GM12878 (cell line): ENCODE measurements around the gene USP54. TPM values are rescaled to one million over a fixed set of nuclear protein-coding genes. Genes with fewer than 3 reads are reported as not detected.

Experiments used
- ATAC-seq: fragments of 200-7000 bp; cut with Tn5 transposase; 3 replicates; pipeline ENCODE4 v1.9.1; 2020; ENCODE audit warnings: mild to moderate bottlenecking, moderate library complexity
- BruUV-seq: library from RNA; stranded (reverse); fragments of 400-500 nt; replicated peaks from 2 replicates; lab custom pipeline; 2021; lab: Mats Ljungman, UMichigan
- CTCF ChIA-PET: fragments of 300-600 bp; sonication (Branson Sonifier 250); formaldehyde crosslinking; extraction: SDS; loops from one replicate; lab custom pipeline; 2021; ENCODE audit warnings: inconsistent platforms; lab: Yijun Ruan, JAX
- POLR2A ChIA-PET: fragments of 350-600 bp; formaldehyde crosslinking; extraction: SDS; loops from one replicate; lab custom pipeline; 2021; ENCODE audit warnings: inconsistent platforms; lab: Charles Lee
- RAD21 ChIA-PET: fragments of 300-600 bp; sonication (Branson Sonifier 250); formaldehyde crosslinking; loops from one replicate; lab custom pipeline; 2023; ENCODE audit warnings: antibody characterized with exemption; ENCODE audit not compliant: unreplicated experiment; lab: Charles Lee
- SMC1A ChIA-PET: fragments of 300-600 bp; sonication (Branson Sonifier 250); formaldehyde crosslinking; loops from one replicate; lab custom pipeline; 2023; ENCODE audit not compliant: unreplicated experiment, uncharacterized antibody; lab: Charles Lee
- DNase-seq: peaks from one replicate; pipeline ENCODE4 v3.0.0-alpha.2; 2011; ENCODE audit warnings: low read depth, low spot score
- FAIRE-seq: peaks from 3 replicates; lab custom pipeline; 2011; peaks lifted over from hg19 to GRCh38; lab: Jason Lieb, UNC
- H2AFZ ChIP-seq: 2 replicates; pipeline ENCODE4 v1.6.0; 2011; ENCODE audit warnings: low read depth, low read length, control low read depth; ENCODE audit not compliant: control insufficient read depth
- H3K27ac ChIP-seq: 2 replicates; pipeline ENCODE4 v1.5.1; 2011; ENCODE audit warnings: control low read depth; ENCODE audit not compliant: control insufficient read depth, insufficient read depth
- H3K27me3 ChIP-seq, 2 experiments: replicated peaks in 1 of 2; 2 replicates each; pipeline versions ENCODE4 v1.6.0 to v1.6.1; 2011; ENCODE audit warnings: low read length in 1 of 2; ENCODE audit not compliant: control insufficient read depth in 2 of 2, insufficient read depth in 2 of 2
- H3K36me3 ChIP-seq, 2 experiments: 2 replicates each; pipeline ENCODE4 v1.5.1; 2011; ENCODE audit warnings: low read length in 1 of 2; ENCODE audit not compliant: control insufficient read depth in 2 of 2, insufficient read depth in 2 of 2
- H3K4me1 ChIP-seq: 2 replicates; pipeline ENCODE4 v1.6.1; 2011; ENCODE audit warnings: mild to moderate bottlenecking, low read length, moderate library complexity, mixed read lengths; ENCODE audit not compliant: control insufficient read depth, insufficient read depth
- H3K4me2 ChIP-seq: 2 replicates; pipeline ENCODE4 v1.6.0; 2011; ENCODE audit warnings: control low read depth; ENCODE audit not compliant: control insufficient read depth, insufficient read depth
- H3K4me3 ChIP-seq: fragments of 200-600 bp; sonication (generic); 2 replicates; pipeline ENCODE4 v1.5.1; 2016
- H3K79me2 ChIP-seq: 2 replicates; pipeline ENCODE4 v1.6.0; 2011; ENCODE audit warnings: low read length; ENCODE audit not compliant: control insufficient read depth, insufficient read depth
- H3K9ac ChIP-seq: 2 replicates; pipeline ENCODE4 v1.8.0; 2011; ENCODE audit warnings: low read length, control low read depth, mixed read lengths; ENCODE audit not compliant: control insufficient read depth, insufficient read depth
- H3K9me3 ChIP-seq: replicated peaks from 3 replicates; pipeline ENCODE4 v1.5.1; 2011; ENCODE audit warnings: mild to moderate bottlenecking, low read length; ENCODE audit not compliant: control insufficient read depth, insufficient read depth
- H4K20me1 ChIP-seq: 2 replicates; pipeline ENCODE4 v1.6.0; 2011; ENCODE audit not compliant: control insufficient read depth, insufficient read depth
- ETV6 ChIP-seq, 2 experiments: fragments of 450-650 bp in 1 of 2; IDR thresholded peaks in 1 of 2; conservative IDR thresholded peaks in 1 of 2; 2 replicates each; pipeline ENCODE4 v1.6.1; 2014; ENCODE audit warnings: antibody characterized with exemption in 1 of 2, borderline replicate concordance in 1 of 2, low read depth in 1 of 2, mild to moderate bottlenecking in 1 of 2, moderate library complexity in 1 of 2
- SMC3 ChIP-seq: IDR thresholded peaks from 2 replicates; pipeline ENCODE4 v1.6.1; 2011; ENCODE audit warnings: low read length, improper control_type of control experiment, borderline replicate concordance
- SUPT20H ChIP-seq: IDR thresholded peaks from 2 replicates; pipeline ENCODE4 v1.6.1; 2011; ENCODE audit warnings: low read depth, mild to moderate bottlenecking, low read length, moderate library complexity, borderline replicate concordance; ENCODE audit not compliant: control insufficient read depth
- WGBS: methylation state at CpG from one replicate; pipeline ENCODE4 v1.1.6; 2016; ENCODE audit warnings: low lambda C conversion rate; ENCODE audit not compliant: insufficient replicate concordance, insufficient coverage; ENCODE audit errors: missing lambda C conversion rate; 5-methylcytosine and 5-hydroxymethylcytosine counted together
- in situ Hi-C: fragments of 300-500 bp; cut with MboI; formaldehyde crosslinking; loops from 9 replicates; pipeline ENCODE4 v1.14.3; 2018; ENCODE audit warnings: mixed read lengths
- intact Hi-C: fragments of 100-400 bp; cut with micrococcal nuclease; formaldehyde crosslinking; loops from one replicate; pipeline ENCODE4 v1.14.2; 2022; ENCODE audit not compliant: unreplicated experiment
- polyA plus RNA-seq, 11 experiments: library from polyadenylated mRNA; depleted of rRNA in 4 of 11; unstranded in 6 of 11; stranded (reverse) in 5 of 11; fragments of >200 nt; fragmentation: Nextera tagmentation in 4 of 11; fragmentation: Illumina TruSeq in 1 of 11; extraction: Ambion mirVana in 4 of 11; extraction: Trizol in 1 of 11; gene quantifications; 1 replicate in 1 of 11; 2 replicates in 10 of 11; pipeline versions ENCODE4 v1.2.1 to v1.2.3, GENCODE V29; 2011 to 2016; ENCODE audit warnings: inconsistent platforms in 2 of 11, missing spikeins in 2 of 11, low read depth in 1 of 11
- total RNA-seq, 4 experiments: library from RNA; depleted of rRNA in 3 of 4; stranded (reverse); fragments of >200 nt in 3 of 4; fragmentation: Illumina TruSeq in 1 of 4; extraction: Trizol in 1 of 4; gene quantifications; 2 replicates each; pipeline versions ENCODE4 v1.2.1 to v1.2.3, GENCODE V29; 2013 to 2021
- TF ChIP-seq, protein P1 (sequence below): fragments of 450-650 bp; IDR thresholded peaks from 2 replicates; pipeline ENCODE4 v1.6.1; 2017; ENCODE audit warnings: antibody characterized with exemption, mild to moderate bottlenecking, moderate library complexity
- TF ChIP-seq, protein P2 (sequence below), 3 experiments: IDR thresholded peaks in 2 of 3; conservative IDR thresholded peaks in 1 of 3; 2 replicates each; pipeline ENCODE4 v1.5.1; 2011; ENCODE audit warnings: low read depth in 3 of 3, low read length in 3 of 3, mild to moderate bottlenecking in 3 of 3, control low read depth in 2 of 3, moderate library complexity in 2 of 3, inconsistent platforms in 1 of 3, mixed read lengths in 1 of 3; ENCODE audit not compliant: control insufficient read depth in 2 of 3, insufficient read depth in 1 of 3; ENCODE audit errors: extremely low read depth in 1 of 3

USP54 gene
- total and polyA plus RNA-seq, 10 of the 15 experiments (the other 5 are each of a cell fraction or from before 2014, with no cell fraction given) = 0.93 to 10.5 (median 5.5) TPM

DNA sequence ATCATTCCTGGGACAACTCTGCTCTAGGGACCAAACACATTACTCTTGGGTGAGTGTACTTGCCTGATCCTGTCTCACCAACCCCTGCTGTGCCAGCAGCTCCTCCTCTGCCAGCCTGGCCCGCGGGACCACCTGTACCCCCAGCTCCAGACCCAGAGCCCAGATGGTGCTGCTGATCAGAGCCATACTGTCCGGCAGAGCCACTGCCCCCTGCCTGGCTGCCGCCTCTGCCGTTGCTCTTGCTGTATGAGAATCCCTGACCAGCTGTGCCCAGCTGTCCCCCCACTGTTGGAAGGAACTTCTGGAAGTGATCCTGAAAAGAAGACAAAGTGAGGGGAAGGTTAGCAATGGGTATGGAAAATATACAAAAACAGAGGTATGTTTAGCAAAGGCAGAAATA, 43.3 kb upstream of the USP54 start:
- ChIA-PET CTCF (interaction anchor here (7.7 kb wide), 1 partner anchor 9 kb away, joined by 60 read pairs; the partner anchor contains the start of gene MYOZ1), RAD21 (interaction anchor here (1.4 kb wide), 1 partner anchor 9 kb away, joined by 4 read pairs; no protein-coding TSS in a partner anchor), POLR2A (no interaction called here), SMC1A (interaction anchor here (1.1 kb wide), 1 partner anchor 9 kb away, joined by 3 read pairs; no protein-coding TSS in a partner anchor)
- no peaks in the 10 kb centered on the region for H3K36me3 ChIP-seq
- H3K4me1 ChIP-seq = no peaks in the 10 kb centered on the region
- H3K4me2 ChIP-seq = no peak overlapping the region
- intact Hi-C loops = no loop called here
- in situ Hi-C loops = no loop called here
- H3K27me3 ChIP-seq = no peaks in the 10 kb centered on the region
- no peak for DNase-seq
- no peak overlapping the region for H2AFZ ChIP-seq
- H3K79me2 ChIP-seq = no peaks in the 10 kb centered on the region
- no peak overlapping the region for H3K9ac ChIP-seq
- TF ChIP-seq, protein P1, sequence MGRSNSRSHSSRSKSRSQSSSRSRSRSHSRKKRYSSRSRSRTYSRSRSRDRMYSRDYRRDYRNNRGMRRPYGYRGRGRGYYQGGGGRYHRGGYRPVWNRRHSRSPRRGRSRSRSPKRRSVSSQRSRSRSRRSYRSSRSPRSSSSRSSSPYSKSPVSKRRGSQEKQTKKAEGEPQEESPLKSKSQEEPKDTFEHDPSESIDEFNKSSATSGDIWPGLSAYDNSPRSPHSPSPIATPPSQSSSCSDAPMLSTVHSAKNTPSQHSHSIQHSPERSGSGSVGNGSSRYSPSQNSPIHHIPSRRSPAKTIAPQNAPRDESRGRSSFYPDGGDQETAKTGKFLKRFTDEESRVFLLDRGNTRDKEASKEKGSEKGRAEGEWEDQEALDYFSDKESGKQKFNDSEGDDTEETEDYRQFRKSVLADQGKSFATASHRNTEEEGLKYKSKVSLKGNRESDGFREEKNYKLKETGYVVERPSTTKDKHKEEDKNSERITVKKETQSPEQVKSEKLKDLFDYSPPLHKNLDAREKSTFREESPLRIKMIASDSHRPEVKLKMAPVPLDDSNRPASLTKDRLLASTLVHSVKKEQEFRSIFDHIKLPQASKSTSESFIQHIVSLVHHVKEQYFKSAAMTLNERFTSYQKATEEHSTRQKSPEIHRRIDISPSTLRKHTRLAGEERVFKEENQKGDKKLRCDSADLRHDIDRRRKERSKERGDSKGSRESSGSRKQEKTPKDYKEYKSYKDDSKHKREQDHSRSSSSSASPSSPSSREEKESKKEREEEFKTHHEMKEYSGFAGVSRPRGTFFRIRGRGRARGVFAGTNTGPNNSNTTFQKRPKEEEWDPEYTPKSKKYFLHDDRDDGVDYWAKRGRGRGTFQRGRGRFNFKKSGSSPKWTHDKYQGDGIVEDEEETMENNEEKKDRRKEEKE = no peak
- TF ChIP-seq ETV6 (conservative IDR thresholded peaks at IDR 0.05 in 1 of 2, IDR thresholded peaks at IDR 0.05 in 1 of 2; ENCODE audit: borderline replicate concordance in 1 of 2, low read depth in 1 of 2) = no peak
- TF ChIP-seq SMC3 = no peak
- TF ChIP-seq SUPT20H = no peak
- TF ChIP-seq, protein P2, sequence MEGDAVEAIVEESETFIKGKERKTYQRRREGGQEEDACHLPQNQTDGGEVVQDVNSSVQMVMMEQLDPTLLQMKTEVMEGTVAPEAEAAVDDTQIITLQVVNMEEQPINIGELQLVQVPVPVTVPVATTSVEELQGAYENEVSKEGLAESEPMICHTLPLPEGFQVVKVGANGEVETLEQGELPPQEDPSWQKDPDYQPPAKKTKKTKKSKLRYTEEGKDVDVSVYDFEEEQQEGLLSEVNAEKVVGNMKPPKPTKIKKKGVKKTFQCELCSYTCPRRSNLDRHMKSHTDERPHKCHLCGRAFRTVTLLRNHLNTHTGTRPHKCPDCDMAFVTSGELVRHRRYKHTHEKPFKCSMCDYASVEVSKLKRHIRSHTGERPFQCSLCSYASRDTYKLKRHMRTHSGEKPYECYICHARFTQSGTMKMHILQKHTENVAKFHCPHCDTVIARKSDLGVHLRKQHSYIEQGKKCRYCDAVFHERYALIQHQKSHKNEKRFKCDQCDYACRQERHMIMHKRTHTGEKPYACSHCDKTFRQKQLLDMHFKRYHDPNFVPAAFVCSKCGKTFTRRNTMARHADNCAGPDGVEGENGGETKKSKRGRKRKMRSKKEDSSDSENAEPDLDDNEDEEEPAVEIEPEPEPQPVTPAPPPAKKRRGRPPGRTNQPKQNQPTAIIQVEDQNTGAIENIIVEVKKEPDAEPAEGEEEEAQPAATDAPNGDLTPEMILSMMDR (IDR thresholded peaks at IDR 0.05 in 2 of 3, conservative IDR thresholded peaks at IDR 0.05 in 1 of 3; ENCODE audit: control insufficient read depth in 2 of 3, extremely low read depth in 1 of 3, insufficient read depth in 1 of 3, low read depth in 3 of 3, low read length in 3 of 3) = no peak
- FAIRE-seq = no peak
- 83% methylated on average over 5 of the region's 5 CpGs for whole genome bisulfite sequencing
- H3K27ac ChIP-seq = no peak overlapping the region
- no peak overlapping the region for H3K4me3 ChIP-seq
- H4K20me1 ChIP-seq = no peaks in the 10 kb centered on the region
- no peak for ATAC-seq
- no TSS peak for BruUV-seq
- no peaks in the 10 kb centered on the region for H3K9me3 ChIP-seq
